OCI-LY7 (cell line): ENCODE results near the gene TMEM184A. TPM values are rescaled to one million over a fixed set of nuclear protein-coding genes. Genes with fewer than 3 reads are reported as not detected.
A peak's percentile ranks its signal among the peaks of the same experiment; 100 is the strongest.

Experiments
- BruUV-seq: library from RNA; stranded (reverse); fragments of 400-500 nt; replicated peaks from 2 replicates; lab custom pipeline; 2021; lab: Mats Ljungman, UMichigan
- CTCF ChIA-PET: fragments of 300-600 bp; sonication (Branson Sonifier 250); formaldehyde crosslinking; loops from one replicate; lab custom pipeline; 2022; ENCODE audit warnings: antibody characterized with exemption; ENCODE audit not compliant: unreplicated experiment; lab: Charles Lee
- POLR2A ChIA-PET: fragments of 300-600 bp; sonication (Branson Sonifier 250); formaldehyde crosslinking; loops from one replicate; lab custom pipeline; 2022; ENCODE audit warnings: antibody characterized with exemption; lab: Charles Lee
- DNase-seq: peaks from one replicate; pipeline ENCODE4 v3.0.0-alpha.2; 2015; ENCODE audit warnings: low spot score
- H2AFZ ChIP-seq: fragments of 200-600 bp; sonication (generic), shearing (Covaris generic); 2 replicates; pipeline ENCODE4 v1.6.1; 2014; ENCODE audit warnings: mild to moderate bottlenecking, antibody characterized with exemption, low read length, moderate library complexity
- H3K27ac ChIP-seq: fragments of 200-600 bp; sonication (generic); 2 replicates; pipeline ENCODE4 v1.5.1; 2014; ENCODE audit warnings: mixed run types, low read depth, mild to moderate bottlenecking, moderate library complexity, low read length, inconsistent platforms; ENCODE audit not compliant: poor library complexity, severe bottlenecking
- H3K36me3 ChIP-seq: fragments of 200-600 bp; sonication (generic); 2 replicates; pipeline ENCODE4 v1.6.1; 2014; ENCODE audit warnings: mild to moderate bottlenecking, antibody characterized with exemption, low read length, moderate library complexity, mixed read lengths; ENCODE audit not compliant: insufficient read depth
- H3K4me1 ChIP-seq: fragments of 200-600 bp; sonication (generic); 2 replicates; pipeline ENCODE4 v1.5.1; 2014; ENCODE audit warnings: mild to moderate bottlenecking, low read length; ENCODE audit not compliant: insufficient read depth, poor library complexity, severe bottlenecking
- H3K4me2 ChIP-seq: fragments of 200-600 bp; sonication (generic); 2 replicates; pipeline ENCODE4 v1.6.1; 2014; ENCODE audit warnings: mild to moderate bottlenecking, low read length
- H3K4me3 ChIP-seq: fragments of 200-600 bp; sonication (generic); 2 replicates; pipeline ENCODE4 v1.5.1; 2014; ENCODE audit warnings: mild to moderate bottlenecking, low read depth, low read length; ENCODE audit not compliant: poor library complexity, severe bottlenecking
- H3K79me2 ChIP-seq: fragments of 200-600 bp; sonication (generic); 2 replicates; pipeline ENCODE4 v1.6.1; 2016; ENCODE audit warnings: low read depth, mild to moderate bottlenecking, low read length, moderate library complexity, mixed read lengths; ENCODE audit not compliant: insufficient read depth
- H3K9me2 ChIP-seq: fragments of 200-600 bp; sonication (generic); 2 replicates; pipeline ENCODE4 v1.6.1; 2016; ENCODE audit warnings: mild to moderate bottlenecking, low read length, mixed read lengths; ENCODE audit not compliant: insufficient read depth
- H3K9me3 ChIP-seq: fragments of 200-600 bp; sonication (generic); 2 replicates; pipeline ENCODE4 v1.6.1; 2014; ENCODE audit warnings: mild to moderate bottlenecking, mixed run types, low read length, mixed read lengths
- H4K20me1 ChIP-seq: fragments of 200-600 bp; sonication (generic); 2 replicates; pipeline ENCODE4 v1.6.1; 2014; ENCODE audit warnings: mild to moderate bottlenecking, antibody characterized with exemption, low read length, moderate library complexity, mixed read lengths; ENCODE audit not compliant: insufficient read depth
- EZH2phosphoT487 ChIP-seq: fragments of 200-600 bp; sonication (generic); IDR thresholded peaks from 2 replicates; pipeline ENCODE4 v1.6.1; 2018; ENCODE audit warnings: low read depth, borderline replicate concordance, mild to moderate bottlenecking, mixed run types, antibody characterized with exemption, low read length, moderate library complexity, mixed read lengths
- intact Hi-C: fragments of 100-400 bp; cut with micrococcal nuclease; formaldehyde crosslinking; loops from one replicate; pipeline ENCODE4 v1.10.0; 2022; ENCODE audit not compliant: unreplicated experiment
- total RNA-seq, 2 experiments: library from RNA; depleted of rRNA in 1 of 2; stranded (reverse); fragments of >200 nt in 1 of 2; shearing (Covaris generic) in 1 of 2; gene quantifications; 2 replicates each; pipeline ENCODE4 v1.2.3, GENCODE V29; 2014 to 2022
- TF ChIP-seq, protein P1 (sequence below): fragments of 200-600 bp; sonication (generic); conservative IDR thresholded peaks from 2 replicates; pipeline ENCODE4 v1.5.1; 2014; ENCODE audit warnings: mild to moderate bottlenecking, antibody characterized with exemption, low read length, moderate library complexity, mixed read lengths

The TMEM184A gene
- total RNA-seq, 2 experiments from 2014 or later, result 0.19 TPM; not detected in 1

DNA sequence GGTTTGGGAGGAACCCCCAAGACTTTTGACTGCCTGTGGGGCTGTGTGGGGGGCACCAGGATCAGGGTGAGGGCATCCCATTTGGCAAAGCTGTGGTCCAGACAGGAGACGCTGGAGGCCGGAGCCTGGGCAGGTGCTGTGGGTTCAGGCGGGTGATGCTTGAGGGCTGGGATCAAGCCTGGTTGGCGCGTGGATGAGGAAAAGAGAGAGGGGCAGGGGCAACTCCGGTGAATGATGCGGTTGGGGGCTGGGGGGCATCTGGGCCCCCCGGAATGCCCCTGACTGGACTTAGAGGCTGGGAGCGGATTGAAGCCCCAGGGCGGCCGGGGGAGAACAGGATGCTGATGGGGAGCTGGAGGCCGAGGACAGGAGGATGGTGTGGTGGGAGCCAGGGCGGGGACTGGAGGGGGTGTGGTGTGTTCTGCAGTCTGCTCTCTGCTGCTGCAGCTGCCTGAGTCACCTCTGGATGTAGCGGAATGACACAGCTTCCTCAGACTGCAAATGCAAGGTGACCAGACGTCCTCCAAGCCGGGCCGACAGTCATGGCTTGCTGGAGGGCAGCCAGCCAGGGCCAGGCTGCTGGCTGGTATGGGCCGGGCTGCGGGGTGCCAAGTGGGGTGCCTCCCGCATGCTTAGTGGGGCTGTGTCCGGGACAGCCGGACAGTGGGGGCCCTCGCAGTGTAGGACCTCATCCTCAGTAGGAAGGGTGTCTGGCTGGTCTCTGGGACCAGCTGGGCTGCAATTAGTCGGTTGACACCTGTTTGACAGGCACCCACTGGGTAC is 22.3 kb downstream of the TMEM184A start:
- POLR2A ChIA-PET, result no interaction called here

DNA sequence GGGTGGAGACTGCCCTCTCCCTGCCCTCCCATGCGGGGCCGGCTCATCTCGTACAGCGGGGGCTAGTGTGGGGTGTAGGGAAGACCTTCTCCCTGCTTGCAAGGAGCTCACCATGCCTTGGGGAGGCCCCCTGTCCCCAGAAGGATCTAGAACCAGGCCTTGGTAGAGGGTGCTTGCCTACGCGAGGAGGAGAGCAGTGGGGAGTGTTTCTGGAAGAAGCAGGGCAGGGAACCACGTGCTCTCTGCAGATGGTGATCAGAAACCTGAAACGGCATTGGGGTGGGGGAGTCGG is 22.8 kb downstream of the TMEM184A start:
- peak overlapping the region; percentile 82 for H3K4me3 ChIP-seq
- no peak for DNase-seq
- H3K9me2 ChIP-seq, result no peaks in the 10 kb centered on the region
- H3K27ac ChIP-seq, result peak overlapping the region; percentile 2
- H3K79me2 ChIP-seq, result peaks cover 48% of the 10 kb centered on the region
- H3K36me3 ChIP-seq, result peaks cover 26% of the 10 kb centered on the region; the same call in 1 of the 2 replicates
- intact Hi-C loops, result no loop called here
- H3K4me1 ChIP-seq, result peaks cover 34% of the 10 kb centered on the region
- CTCF ChIA-PET, result no interaction called here
- no TSS peak for BruUV-seq
- POLR2A ChIA-PET, result no interaction called here
- H4K20me1 ChIP-seq, result peaks cover 9% of the 10 kb centered on the region
- TF ChIP-seq, protein P1, sequence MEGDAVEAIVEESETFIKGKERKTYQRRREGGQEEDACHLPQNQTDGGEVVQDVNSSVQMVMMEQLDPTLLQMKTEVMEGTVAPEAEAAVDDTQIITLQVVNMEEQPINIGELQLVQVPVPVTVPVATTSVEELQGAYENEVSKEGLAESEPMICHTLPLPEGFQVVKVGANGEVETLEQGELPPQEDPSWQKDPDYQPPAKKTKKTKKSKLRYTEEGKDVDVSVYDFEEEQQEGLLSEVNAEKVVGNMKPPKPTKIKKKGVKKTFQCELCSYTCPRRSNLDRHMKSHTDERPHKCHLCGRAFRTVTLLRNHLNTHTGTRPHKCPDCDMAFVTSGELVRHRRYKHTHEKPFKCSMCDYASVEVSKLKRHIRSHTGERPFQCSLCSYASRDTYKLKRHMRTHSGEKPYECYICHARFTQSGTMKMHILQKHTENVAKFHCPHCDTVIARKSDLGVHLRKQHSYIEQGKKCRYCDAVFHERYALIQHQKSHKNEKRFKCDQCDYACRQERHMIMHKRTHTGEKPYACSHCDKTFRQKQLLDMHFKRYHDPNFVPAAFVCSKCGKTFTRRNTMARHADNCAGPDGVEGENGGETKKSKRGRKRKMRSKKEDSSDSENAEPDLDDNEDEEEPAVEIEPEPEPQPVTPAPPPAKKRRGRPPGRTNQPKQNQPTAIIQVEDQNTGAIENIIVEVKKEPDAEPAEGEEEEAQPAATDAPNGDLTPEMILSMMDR, result no peak
- no peak for TF ChIP-seq EZH2phosphoT487
- H2AFZ ChIP-seq, result no peak overlapping the region
- H3K4me2 ChIP-seq, result peak overlapping the region; percentile 98
- no peaks in the 10 kb centered on the region for H3K9me3 ChIP-seq

More for the DNA sequence above, 22.3 kb downstream of the TMEM184A start:
- peak overlapping the region; percentile 98 for H3K4me2 ChIP-seq
- peak overlapping the region; percentile 2 for H3K27ac ChIP-seq
- H3K79me2 ChIP-seq, result peaks cover 48% of the 10 kb centered on the region
- CTCF ChIA-PET, result no interaction called here
- no peak overlapping the region for H2AFZ ChIP-seq
- no TSS peak for BruUV-seq
- no peaks in the 10 kb centered on the region for H3K9me2 ChIP-seq
- DNase-seq, result no peak
- intact Hi-C loops, result no loop called here
- no peaks in the 10 kb centered on the region for H3K9me3 ChIP-seq
- peaks cover 29% of the 10 kb centered on the region; the same call in 1 of the 2 replicates for H3K36me3 ChIP-seq
- H3K4me3 ChIP-seq, result peak overlapping the region; percentile 82
- no peak for TF ChIP-seq EZH2phosphoT487
- TF ChIP-seq, protein P1, result no peak
- H4K20me1 ChIP-seq, result peaks cover 9% of the 10 kb centered on the region
- peaks cover 34% of the 10 kb centered on the region for H3K4me1 ChIP-seq
